ENCODE data around the gene PLOD3.

DNA sequence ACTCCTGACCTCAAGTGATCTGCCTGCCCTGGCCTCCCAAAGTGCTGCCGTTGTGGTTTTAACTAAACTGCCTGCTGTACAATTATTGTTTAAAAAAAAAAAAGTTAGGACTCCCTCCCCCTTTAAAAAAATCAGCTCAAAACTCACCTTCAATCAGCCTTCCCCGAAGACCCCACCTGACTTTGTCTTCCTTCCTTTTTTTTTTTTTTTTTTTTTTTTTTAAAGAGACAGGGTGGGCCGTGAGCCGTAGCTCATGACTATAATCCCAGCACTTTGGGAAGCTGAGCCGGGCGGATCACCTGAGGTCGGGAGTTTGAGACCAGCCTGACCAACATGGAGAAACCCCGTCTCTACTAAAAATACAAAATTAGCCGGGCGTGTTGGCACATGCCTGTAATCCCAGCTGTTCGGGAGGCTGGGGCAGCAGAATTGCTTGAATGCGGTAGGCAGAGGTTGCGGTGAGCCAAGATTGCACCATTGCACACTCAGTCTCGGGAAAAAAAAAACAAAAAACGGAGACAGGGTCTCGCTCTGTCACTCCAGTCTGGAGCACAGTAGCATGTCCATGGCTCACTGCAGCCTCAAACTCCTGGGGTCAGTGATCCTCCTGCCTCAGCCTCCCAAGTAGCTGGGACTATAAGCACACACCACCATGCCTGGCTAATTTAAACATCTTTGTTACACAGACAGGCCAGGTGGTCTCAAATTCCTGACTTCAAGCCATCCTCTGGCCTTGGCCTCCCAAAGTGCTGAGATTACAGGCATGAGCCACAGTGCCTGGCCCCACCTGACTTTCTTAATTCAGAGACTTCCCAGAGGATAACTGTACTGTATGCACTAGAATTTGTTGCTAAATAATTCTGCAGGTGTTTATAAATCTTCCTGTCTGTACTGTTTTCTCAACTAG, 24.3 kb upstream of the PLOD3 start:
- TF ChIP-seq, protein P1, sequence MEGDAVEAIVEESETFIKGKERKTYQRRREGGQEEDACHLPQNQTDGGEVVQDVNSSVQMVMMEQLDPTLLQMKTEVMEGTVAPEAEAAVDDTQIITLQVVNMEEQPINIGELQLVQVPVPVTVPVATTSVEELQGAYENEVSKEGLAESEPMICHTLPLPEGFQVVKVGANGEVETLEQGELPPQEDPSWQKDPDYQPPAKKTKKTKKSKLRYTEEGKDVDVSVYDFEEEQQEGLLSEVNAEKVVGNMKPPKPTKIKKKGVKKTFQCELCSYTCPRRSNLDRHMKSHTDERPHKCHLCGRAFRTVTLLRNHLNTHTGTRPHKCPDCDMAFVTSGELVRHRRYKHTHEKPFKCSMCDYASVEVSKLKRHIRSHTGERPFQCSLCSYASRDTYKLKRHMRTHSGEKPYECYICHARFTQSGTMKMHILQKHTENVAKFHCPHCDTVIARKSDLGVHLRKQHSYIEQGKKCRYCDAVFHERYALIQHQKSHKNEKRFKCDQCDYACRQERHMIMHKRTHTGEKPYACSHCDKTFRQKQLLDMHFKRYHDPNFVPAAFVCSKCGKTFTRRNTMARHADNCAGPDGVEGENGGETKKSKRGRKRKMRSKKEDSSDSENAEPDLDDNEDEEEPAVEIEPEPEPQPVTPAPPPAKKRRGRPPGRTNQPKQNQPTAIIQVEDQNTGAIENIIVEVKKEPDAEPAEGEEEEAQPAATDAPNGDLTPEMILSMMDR (IDR thresholded peaks at IDR 0.05) = no peak
- TF ChIP-seq POLR2A (IDR thresholded peaks at IDR 0.05) = no peak
